Measurements from ENCODE around the gene PNLDC1.

Gene PNLDC1

GRCh38 chr6:159852877-159853276 lies 52.8 kb downstream of the PNLDC1 start:
- DNase-seq = peak; percentile 20 to 30

DNA sequence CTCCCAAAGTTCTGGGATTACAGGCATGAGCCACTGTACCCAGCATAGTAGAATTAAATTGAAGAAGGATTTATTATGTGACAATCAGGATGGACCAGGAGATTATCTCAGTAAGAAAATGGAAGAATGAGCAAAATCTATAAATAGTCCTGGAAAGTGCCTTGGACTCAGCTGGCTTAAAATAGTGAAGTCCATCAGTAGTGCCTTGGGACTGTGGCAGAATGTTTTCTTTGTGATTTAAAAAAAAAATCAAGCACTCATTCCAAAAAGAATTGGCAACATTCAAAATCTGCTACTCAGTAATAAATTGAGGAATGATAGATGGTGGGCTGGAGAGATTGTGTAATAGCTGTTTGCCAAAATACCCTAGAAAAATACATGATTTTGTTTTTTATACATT lies 53.7 kb downstream of the PNLDC1 start:
- DNase-seq = no peak

DNA sequence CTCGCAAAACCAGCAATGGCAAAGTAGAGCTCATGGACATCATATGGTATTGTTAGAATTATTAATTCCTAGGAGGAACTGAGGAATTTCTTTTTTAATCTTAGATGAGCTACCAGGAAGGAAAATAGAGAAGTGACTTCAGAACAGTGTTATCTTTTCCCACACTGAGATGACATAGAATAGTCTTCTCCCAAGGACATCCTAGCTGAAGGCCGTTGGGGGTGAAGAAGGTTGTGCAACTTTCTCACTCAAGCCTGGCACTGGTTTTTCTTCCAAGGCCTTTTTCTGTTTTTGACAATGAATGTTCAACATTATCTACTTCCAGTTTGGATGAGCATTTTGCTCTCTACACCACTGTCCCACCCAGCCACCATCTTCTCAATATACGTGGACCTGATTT lies 54.9 kb downstream of the PNLDC1 start:
- peak; percentile 26 to 63 for DNase-seq

DNA sequence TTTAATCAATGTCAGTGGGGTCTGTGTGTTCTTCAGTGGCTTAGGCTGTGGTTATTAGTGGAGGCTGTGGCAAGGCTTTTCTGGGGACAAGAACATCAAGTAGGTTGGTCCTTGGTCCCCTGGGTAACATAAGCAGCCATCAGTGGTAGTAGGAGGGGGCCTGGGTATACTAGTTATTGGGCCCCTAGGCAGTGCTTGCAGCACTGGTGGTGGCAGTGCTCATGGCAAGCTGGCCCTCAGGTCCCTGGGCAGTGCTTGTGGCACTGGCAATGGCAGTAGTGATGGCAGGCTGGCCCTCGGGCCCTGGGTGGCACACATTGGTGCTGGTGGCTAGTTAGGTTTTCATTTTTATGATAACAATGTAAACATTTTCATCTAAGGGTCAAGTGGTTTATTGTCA lies 58.2 kb downstream of the PNLDC1 start:
- no peak for DNase-seq

DNA sequence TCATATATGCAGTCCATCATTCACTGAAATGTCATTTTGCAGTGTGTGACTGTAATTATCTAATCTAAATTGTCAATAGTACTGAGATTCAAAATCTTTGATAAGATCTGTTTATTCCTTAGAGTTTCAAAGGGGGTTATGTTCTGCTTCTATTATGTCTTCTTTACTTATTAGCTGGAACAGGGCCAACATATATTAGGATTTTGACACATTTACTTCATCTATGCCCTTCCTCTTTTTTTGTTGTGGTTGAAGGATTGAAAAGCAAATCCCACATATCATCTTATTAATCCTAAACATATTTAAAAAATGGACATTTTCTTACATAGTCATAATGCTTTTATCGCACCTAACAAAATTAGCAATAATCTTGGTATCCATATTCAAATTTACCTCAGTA lies 60.4 kb downstream of the PNLDC1 start:
- peak in 1 of 2 donors; percentile 10 for DNase-seq

DNA sequence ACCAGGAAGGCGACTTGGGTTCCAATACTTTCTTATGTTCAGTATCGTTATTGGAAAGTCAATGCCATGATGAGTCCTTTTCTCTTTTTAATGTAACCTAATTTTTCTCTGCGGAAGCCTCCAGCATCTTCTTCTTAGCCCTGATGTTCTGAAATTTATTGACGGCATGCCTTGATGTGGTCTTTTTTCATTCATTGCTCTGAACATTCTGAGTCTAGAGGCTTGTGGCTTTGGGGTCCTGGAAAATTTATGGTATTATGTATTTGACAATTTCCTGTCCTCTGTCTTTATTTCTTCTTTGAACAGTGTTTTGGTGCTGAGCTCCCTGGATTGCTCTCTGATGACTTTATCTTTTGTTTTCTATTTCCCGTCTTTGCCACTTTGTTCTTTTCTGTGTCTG lies 62.0 kb downstream of the PNLDC1 start:
- no peak for DNase-seq

DNA sequence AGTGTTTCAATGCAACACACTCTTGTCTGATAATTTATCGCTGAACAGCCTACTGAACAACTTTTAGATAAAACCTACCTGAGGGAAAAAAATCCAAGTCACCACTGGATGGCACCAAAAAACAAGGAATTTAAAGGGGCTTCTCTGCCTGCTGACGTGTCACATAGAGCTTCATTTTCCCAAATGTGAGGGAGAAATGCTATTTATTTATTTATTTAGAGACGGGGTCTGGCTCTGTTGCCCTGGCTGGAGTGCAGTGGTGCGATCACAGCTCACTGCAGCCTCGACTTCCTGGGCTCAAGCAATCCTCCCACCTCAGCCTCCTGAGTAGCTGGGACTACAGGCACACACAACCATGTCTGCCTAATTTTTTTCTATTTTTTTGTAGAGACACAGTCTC lies 63.3 kb downstream of the PNLDC1 start:
- peak; percentile 30 to 76 for DNase-seq

- DNase-seq = no peak
Observed at GRCh38 chr6:159865226-159865920, 65.3 kb downstream of the PNLDC1 start.

GRCh38 chr6:159866286-159867247 lies 66.5 kb downstream of the PNLDC1 start:
- DNase-seq = no peak

All from inflammatory macrophage treated with lipopolysaccharide for 1 hour (primary cell).